NT2/D1 (cell line): Measurements from ENCODE around the gene PHLDB3.

Experiments used
- YY1 ChIP-seq: IDR thresholded peaks from 2 replicates; pipeline ENCODE4 v1.6.1; 2011; ENCODE audit not compliant: insufficient read length, insufficient read depth
- ZNF274 ChIP-seq: IDR thresholded peaks from 2 replicates; pipeline ENCODE4 v1.6.1; 2011; ENCODE audit warnings: mild to moderate bottlenecking, low read depth, low read length

- TF ChIP-seq ZNF274: no peak
- TF ChIP-seq YY1: no peak
Observed at GRCh38 chr19:43548706-43549105, 44.2 kb upstream of the PHLDB3 start.
